Testis (tissue), 3 donors: ENCODE data around the gene PDS5B. TPM values are rescaled to one million over a fixed set of nuclear protein-coding genes. Genes with fewer than 3 reads are reported as not detected.
A peak's percentile ranks its signal among the peaks of the same experiment; 100 is the strongest.

ENCODE experiments used
- DNase-seq: peaks from one replicate; pipeline ENCODE4 v3.0.0-alpha.2; 2019
- H3K27ac ChIP-seq, 2 donors: fragments of 200-600 bp; sonication (generic); one replicate each; pipeline ENCODE4 v1.5.1; 2019
- H3K27me3 ChIP-seq: fragments of 200-600 bp; sonication (generic); one replicate; pipeline ENCODE4 v1.5.1; 2019
- H3K36me3 ChIP-seq: fragments of 200-600 bp; sonication (generic); one replicate; pipeline ENCODE4 v1.5.1; 2017; ENCODE audit warnings: low read depth; ENCODE audit errors: missing control alignments
- H3K4me1 ChIP-seq: fragments of 200-600 bp; sonication (generic); one replicate; pipeline ENCODE4 v1.5.1; 2019
- H3K4me3 ChIP-seq, 2 donors: fragments of 200-600 bp; sonication (generic); one replicate each; pipeline ENCODE4 v1.5.1; 2017 to 2019
- H3K9me3 ChIP-seq: fragments of 200-600 bp; sonication (generic); one replicate; pipeline ENCODE4 v1.5.1; 2017
- POLR2A ChIP-seq: fragments of 450-650 bp; IDR thresholded peaks from one replicate; pipeline ENCODE4 v1.6.1; 2017; ENCODE audit warnings: antibody characterized with exemption, mild to moderate bottlenecking, moderate library complexity
- WGBS, 2 donors: methylation state at CpG; one replicate each; pipeline ENCODE4 v1.1.5; 2018; 5-methylcytosine and 5-hydroxymethylcytosine counted together
- intact Hi-C: fragments of 100-400 bp; cut with DNase I; formaldehyde crosslinking; loops from one replicate; pipeline ENCODE4 v1.15.1; 2023; ENCODE audit warnings: low total_unique reads
- polyA plus RNA-seq: library from polyadenylated mRNA; stranded (reverse); fragments of 350-450 nt; fragmentation: Illumina TruSeq; extraction: RNeasy Lipid Tissue Mini Kit (QIAGEN cat#74804); gene quantifications from one replicate; pipeline ENCODE4 v1.2.3, GENCODE V29; 2014; ENCODE audit warnings: low read depth, low replicate concordance; ENCODE audit not compliant: insufficient read depth
- total RNA-seq, 2 donors: library from RNA; depleted of rRNA; stranded (reverse); fragments of >200 nt; gene quantifications; one replicate each; pipeline ENCODE4 v1.2.3, GENCODE V29; 2016
- TF ChIP-seq, protein P1 (sequence below), 3 experiments: fragments of 450-650 bp in 2 of 3; fragments of 200-600 bp in 1 of 3; sonication (generic) in 1 of 3; IDR thresholded peaks; one replicate each; pipeline ENCODE4 v1.5.1; 2016 to 2019; ENCODE audit warnings: antibody characterized with exemption in 3 of 3, mild to moderate bottlenecking in 2 of 3, moderate library complexity in 1 of 3

PDS5B gene
- total and polyA plus RNA-seq, 3 donors from 2014 or later, result 19.0 to 52.4 (median 46.3) TPM

DNA sequence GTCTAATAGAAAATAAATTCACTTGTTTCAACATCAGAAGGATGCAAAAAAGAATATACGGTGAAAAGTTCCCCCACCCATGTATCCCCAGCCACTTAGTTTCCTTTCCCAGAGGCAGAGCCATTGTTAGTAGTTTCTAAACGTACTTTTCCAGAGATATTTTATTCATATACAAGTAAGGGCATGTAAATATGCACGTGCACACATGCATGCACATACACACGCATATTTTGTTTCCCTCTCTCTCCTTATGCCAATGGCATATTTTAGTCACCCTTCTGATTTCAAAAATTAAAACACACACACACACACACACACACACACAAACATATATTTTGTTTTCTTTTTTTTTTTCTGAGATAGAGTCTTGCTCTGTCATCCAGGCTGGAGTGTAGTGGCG, 147.4 kb downstream of the PDS5B start:
- H3K27me3 ChIP-seq, result no peaks in the 10 kb centered on the region
- H3K9me3 ChIP-seq, result no peaks in the 10 kb centered on the region
- H3K4me1 ChIP-seq, result no peaks in the 10 kb centered on the region
- 84 to 94% methylated on average over 5 of the region's 5 CpGs for WGBS, 2 donors
- H3K4me3 ChIP-seq, result no peak overlapping the region
- no peak for DNase-seq
- no peak overlapping the region for H3K27ac ChIP-seq
- H3K36me3 ChIP-seq, result no peaks in the 10 kb centered on the region
- TF ChIP-seq POLR2A, result no peak
- TF ChIP-seq, protein P1, sequence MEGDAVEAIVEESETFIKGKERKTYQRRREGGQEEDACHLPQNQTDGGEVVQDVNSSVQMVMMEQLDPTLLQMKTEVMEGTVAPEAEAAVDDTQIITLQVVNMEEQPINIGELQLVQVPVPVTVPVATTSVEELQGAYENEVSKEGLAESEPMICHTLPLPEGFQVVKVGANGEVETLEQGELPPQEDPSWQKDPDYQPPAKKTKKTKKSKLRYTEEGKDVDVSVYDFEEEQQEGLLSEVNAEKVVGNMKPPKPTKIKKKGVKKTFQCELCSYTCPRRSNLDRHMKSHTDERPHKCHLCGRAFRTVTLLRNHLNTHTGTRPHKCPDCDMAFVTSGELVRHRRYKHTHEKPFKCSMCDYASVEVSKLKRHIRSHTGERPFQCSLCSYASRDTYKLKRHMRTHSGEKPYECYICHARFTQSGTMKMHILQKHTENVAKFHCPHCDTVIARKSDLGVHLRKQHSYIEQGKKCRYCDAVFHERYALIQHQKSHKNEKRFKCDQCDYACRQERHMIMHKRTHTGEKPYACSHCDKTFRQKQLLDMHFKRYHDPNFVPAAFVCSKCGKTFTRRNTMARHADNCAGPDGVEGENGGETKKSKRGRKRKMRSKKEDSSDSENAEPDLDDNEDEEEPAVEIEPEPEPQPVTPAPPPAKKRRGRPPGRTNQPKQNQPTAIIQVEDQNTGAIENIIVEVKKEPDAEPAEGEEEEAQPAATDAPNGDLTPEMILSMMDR (IDR thresholded peaks at IDR 0.05), result no peak
- intact Hi-C loops, result no loop called here

- no peak overlapping the region for H3K27ac ChIP-seq
- DNase-seq, result no peak
- no peak overlapping the region for H3K4me3 ChIP-seq
- no peaks in the 10 kb centered on the region for H3K9me3 ChIP-seq
- no peaks in the 10 kb centered on the region for H3K36me3 ChIP-seq
- 97% methylated on average over 1 of the region's 1 CpG for WGBS, 2 donors
- no peaks in the 10 kb centered on the region for H3K4me1 ChIP-seq
- no peaks in the 10 kb centered on the region for H3K27me3 ChIP-seq
- TF ChIP-seq, protein P1 (IDR thresholded peaks at IDR 0.05), result no peak
- TF ChIP-seq POLR2A, result no peak
- intact Hi-C loops, result no loop called here
These were observed 148.3 kb downstream of the PDS5B start for GRCh38 chr13:32734511-32734910.

DNA sequence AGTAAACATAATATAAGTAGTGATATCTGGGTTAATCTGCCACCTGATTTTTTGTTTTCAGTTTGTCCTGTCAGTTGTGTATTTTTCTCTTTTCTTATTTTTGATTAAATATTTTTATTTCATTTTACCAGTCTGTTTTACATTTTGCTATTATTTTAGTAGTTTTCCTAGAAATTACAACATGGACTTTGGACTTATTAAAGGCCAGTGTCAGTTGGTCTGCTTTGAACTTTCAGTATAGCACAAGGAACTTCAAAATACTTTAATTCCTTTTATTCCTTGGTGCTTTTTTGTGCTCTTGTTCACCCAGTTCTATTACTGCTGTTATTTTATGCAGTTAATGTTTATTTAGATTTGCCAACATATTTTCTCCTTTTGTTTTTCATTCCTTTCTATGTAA, 149.6 kb downstream of the PDS5B start:
- Histone ChIP-seq H3K4me1 (no peaks in the 10 kb centered on the region), H3K27me3 (no peaks in the 10 kb centered on the region), H3K36me3 (no peaks in the 10 kb centered on the region), H3K9me3 (no peaks in the 10 kb centered on the region), H3K27ac (no peak overlapping the region), H3K4me3 (no peak overlapping the region)
- no peak for DNase-seq
- no peak for TF ChIP-seq POLR2A
- intact Hi-C loops, result no loop called here

DNA sequence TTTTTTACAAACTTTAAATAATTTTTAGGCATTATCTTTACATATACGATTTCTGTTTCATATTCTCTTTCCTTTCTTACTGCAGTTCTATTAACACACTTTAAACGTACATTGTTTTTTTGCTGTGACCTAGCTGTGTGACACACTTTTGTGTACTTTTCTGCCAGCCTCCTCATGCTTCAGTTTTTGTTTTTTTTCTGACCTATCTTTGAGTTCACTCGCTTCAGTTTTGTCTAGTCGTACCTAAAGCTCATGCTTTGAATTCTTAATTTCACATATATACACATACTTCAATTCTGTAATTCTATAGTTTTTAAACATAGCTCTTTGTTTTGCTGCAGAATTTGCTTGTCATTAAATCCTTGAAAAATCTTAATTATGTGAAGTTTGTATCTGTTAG, 150.4 kb downstream of the PDS5B start:
- no peaks in the 10 kb centered on the region for H3K4me1 ChIP-seq
- peak overlapping the region in 1 of 2 donors; percentile 53 for H3K27ac ChIP-seq
- WGBS, 2 donors, result 54 to 60% methylated on average over 4 of the region's 4 CpGs
- no peaks in the 10 kb centered on the region for H3K9me3 ChIP-seq
- intact Hi-C loops, result no loop called here
- H3K27me3 ChIP-seq, result no peaks in the 10 kb centered on the region
- no peak overlapping the region for H3K4me3 ChIP-seq
- TF ChIP-seq POLR2A, result no peak
- TF ChIP-seq, protein P1 (IDR thresholded peaks at IDR 0.05), result no peak
- H3K36me3 ChIP-seq, result no peaks in the 10 kb centered on the region
- DNase-seq, result no peak

GRCh38 chr13:32737111-32737571, 150.9 kb downstream of the PDS5B start:
- WGBS, 2 donors, result 45 to 50% methylated on average over 2 of the region's 2 CpGs
- DNase-seq, result no peak
- intact Hi-C loops, result no loop called here

More at GRCh38 chr13:32737111-32737571, 150.9 kb downstream of the PDS5B start:
- no peak for TF ChIP-seq POLR2A
- TF ChIP-seq, protein P1 (IDR thresholded peaks at IDR 0.05), result no peak
- Histone ChIP-seq H3K27me3 (no peaks in the 10 kb centered on the region), H3K36me3 (no peaks in the 10 kb centered on the region), H3K27ac (peak overlapping the region in 1 of 2 donors; percentile 53), H3K4me1 (no peaks in the 10 kb centered on the region), H3K4me3 (peak overlapping the region in 1 of 2 donors; percentile 9), H3K9me3 (no peaks in the 10 kb centered on the region)
